IPS DF 4.7 (cell line): ENCODE measurements around the gene LPGAT1.
"Not testable (repeated sequence)": the region's sequence is repeated elsewhere in the genome, so short reads cannot be mapped to it uniquely, and the experiment has no call there.

Experiments used
- DNase-seq: peaks from one replicate; pipeline ENCODE4 v3.0.0-alpha.2; 2013; ENCODE audit warnings: low spot score; ENCODE audit errors: extremely low read depth

LPGAT1 gene, protein sequence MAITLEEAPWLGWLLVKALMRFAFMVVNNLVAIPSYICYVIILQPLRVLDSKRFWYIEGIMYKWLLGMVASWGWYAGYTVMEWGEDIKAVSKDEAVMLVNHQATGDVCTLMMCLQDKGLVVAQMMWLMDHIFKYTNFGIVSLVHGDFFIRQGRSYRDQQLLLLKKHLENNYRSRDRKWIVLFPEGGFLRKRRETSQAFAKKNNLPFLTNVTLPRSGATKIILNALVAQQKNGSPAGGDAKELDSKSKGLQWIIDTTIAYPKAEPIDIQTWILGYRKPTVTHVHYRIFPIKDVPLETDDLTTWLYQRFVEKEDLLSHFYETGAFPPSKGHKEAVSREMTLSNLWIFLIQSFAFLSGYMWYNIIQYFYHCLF

DNA sequence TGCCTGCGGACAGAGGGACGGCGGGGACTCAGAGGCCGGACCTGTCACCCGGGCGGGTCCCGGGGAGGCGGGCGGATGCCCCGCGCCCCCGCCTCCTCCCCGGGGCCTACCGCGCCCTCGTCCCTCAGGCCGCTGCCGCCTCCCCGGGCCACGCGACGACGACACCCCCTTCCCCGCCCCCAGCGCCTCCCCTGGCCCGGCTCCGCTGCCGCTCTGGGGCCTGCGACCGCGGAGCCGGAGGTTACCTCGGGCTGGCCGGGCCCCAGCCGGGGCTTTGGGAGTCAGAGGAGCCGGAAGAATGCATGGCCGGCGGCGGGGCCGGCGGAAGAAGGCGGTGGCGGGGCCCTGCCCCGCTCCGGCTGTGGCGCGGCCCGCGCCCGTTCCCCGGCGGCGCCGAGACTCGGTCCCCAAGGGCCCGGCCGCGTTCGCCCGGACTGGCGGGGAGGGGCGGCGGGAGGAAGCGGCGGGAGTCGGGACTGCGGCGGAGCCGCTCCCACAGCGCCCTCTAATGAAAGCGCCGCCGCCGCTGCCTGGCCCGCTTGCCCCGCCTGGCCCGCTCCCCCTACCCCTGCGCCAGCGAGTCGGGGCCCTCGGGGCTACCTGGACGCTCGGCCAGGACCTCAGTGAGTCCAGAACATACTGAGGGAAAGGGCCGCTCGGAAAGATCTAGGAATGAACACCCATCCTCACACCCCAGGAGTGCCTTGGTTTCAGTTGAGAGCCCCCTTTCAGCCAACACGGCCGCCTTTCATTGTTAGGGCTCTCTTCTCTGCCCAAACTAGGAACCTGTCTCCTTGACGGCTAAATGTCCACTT, at the start of gene LPGAT1:
LPGAT1 (minus strand) TSS at position 436 of the 815 bp plus-strand sequence. CDS start 1,467 bp downstream, outside the sequence.
- DNase-seq: no peak

DNA sequence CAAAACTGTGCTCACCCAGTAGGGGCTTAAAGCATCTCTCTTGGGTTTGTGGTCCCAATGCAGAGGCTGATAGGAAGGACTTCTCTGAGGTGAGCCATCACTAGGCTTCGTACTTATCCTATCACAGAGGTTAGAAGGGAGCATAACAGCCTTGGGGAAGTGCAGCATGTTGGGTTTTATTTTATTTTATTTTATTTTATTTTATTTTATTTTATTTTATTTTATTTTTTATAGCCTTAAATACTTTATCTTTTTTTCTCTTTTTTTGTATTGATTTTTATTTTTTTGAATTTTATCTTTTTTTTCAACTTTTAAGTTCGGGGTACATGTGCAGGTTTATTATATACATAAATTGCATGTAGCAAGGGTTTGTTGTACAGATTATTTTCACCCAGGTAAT, 48.9 kb upstream of the LPGAT1 start:
- no peak for DNase-seq

DNA sequence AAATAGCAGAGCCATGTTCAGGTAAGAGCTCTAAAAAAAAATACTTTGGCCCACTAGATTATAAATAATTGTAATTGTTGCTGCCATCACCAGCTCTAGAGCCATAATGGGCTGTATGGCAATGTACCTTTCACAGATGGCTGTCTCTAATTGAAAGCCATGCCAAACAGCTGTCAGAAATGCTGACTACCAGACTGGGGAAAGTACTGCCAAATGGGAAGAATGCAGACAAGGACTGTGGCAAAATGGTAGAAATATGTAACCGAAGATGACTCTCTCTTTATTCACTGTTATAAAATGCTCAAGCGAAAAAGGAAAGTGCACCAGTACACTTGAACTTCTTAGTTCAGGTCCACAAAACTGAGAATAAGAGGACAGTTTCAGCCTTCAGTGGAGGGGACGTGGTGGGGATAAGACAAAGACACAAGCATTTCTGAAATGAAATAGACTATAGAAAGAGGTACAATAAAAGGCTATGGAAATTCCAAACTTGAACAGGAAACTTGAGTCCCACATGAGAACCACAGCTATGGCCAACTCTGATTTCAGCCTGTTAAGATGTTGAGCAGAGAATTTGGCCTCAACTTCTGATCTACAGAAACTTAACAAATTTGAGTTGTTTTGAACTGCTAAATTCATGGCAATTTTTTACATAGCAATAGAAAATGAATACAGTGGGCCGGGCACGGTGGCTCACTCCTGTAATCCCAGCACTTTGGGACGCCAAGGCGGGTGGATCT, 46.5 kb upstream of the LPGAT1 start:
- DNase-seq: no peak

DNA sequence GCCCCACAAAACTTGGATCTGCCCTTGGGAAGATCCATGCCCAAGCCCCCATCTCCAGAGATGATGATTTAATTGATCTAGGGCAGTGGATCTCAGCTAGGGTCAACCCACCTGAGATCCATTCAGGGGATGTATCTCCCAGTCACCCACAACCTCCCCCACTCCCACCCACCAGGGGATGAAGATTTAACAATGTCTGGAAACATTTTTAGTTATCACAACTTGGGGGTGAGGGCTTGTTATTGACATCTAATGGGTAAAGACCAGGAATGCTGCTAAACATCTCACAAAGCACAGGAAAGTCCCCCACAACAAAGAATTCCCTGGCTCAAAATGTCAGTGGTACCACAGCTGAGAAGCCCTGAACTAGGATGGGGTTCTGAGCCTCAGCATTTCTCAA, 45.0 kb upstream of the LPGAT1 start:
- DNase-seq: no peak

DNA sequence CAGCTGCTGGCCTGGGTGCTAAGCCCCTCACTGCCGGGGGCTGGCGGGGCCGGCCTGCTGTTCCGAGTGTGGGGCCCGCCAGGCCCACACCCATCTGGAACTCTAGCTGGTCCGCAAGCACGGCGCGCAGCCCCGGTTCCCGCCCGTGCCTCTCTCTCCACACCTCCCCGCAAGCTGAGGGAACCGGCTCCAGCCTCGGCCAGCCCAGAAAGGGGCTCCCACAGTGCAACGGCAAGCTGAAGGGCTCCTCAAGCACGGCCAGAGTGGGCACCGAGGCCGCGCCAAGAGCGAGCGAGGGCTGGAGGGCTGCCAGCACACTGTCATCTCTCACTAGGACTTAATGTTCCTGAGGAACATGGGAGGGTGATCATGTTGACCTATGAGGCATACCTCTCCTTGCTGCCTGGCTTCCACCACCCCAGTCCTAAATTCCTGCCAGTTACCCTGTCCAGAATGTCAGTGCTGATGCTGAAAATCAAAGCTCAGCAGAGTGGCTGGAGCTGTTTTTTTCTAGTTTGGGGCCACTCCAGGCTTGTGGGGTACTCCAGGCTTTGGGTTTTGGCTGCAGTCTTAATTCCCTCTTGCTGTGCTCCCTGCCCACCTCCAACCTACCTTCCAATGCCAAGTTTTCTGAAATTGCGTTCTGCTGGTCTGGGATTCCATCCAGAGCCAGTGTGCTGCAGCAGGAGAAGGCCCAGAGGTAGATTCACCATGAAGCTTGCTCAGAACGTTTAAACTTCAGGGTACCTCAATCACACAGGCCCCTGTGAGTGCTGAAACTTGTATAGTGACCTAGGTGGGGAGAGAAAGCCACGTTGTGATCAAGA, 44.2 kb upstream of the LPGAT1 start:
- no peak for DNase-seq

DNA sequence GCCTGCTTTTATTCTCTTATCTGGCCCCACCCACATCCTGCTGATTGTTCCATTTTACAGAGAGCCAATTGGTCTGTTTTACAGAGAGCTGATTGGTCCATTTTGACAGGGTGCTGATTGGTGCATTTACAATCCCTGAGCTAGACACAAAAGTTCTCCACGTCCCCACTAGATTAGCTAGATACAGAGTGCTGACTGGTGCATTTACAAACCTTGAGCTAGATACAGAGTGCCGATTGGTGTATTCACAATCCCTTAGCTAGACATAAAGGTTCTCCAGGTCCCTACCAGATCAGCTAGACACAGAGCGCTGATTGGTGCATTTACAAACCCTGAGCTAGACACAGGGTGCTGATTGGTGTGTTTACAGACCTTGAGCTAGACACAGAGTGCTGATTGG, 43.2 kb upstream of the LPGAT1 start:
- not testable (repeated sequence) for DNase-seq

DNA sequence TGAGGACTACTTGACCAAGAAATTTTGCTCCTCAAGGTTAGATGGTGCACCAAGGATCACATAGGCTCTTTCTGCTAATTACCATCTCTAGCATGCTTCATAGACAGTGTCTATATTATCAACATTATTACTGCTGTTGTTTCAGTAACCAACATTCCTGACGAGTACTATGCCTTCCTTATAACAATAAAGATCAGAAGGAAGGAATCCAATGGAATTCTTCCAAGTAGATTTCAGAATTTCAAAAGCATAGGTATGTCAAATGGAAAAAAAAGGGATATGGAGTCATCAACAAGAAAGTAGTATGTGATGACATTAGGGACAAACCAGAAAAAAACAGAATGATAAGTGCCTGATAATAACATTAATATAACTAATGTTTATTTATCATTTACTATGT, 39.6 kb upstream of the LPGAT1 start:
- DNase-seq: no peak

DNA sequence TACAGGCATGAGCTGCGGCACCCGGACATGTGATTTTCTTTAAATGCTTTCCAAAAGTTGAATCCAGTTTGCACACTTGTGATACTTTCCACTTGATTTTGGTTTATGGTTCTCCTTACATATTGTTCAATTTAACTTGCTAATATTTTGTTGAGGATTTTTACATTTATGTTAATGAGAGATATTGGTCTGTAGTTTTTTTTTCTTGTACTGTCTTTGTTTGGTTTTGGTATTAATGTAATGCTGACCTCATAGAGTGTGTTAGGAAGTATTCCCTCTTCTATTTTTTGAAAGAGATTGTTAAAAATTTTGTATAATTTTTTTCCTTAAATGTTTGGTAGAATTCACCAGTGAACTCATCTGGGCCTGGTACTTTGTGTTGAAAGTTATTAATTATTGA, 34.6 kb upstream of the LPGAT1 start:
- DNase-seq: no peak

DNA sequence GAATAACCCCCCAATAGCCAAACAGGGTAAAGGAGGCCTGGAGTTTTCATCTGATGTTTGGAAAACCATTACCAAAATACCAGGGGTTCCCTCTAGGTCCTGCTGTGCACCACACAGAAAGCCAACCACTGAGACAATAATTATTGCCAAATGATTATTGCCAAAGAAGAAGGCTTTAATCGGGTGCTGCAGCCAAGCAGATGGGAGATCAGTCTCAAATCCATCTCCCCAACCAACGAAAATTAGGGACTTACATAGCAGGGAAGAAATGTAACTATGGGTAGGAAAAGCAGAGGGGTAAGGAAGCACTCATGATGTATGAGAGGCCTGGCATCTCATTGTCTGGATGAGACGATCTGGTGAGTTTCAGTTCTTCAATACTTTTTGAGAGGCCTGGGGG, 28.8 kb upstream of the LPGAT1 start:
- DNase-seq: no peak

DNA sequence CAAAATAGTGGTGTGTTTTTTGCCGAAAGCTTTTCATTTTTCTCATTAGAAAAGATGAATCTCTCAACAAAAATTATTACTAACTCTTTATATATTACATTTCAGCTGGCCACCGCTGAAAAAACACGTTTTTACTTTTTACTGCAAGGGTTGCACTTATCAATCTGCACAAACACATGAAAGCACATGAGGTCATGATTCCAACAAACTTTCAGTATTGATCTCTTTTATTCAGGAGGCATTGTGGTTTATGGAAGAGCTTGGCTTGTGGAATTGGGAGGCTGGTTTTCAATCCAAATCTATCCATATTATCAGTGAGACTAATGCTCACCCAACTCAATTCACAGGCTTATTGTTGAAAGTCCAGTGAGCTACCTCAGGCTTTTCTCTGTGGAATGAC, 20.6 kb upstream of the LPGAT1 start:
- DNase-seq: no peak

DNA sequence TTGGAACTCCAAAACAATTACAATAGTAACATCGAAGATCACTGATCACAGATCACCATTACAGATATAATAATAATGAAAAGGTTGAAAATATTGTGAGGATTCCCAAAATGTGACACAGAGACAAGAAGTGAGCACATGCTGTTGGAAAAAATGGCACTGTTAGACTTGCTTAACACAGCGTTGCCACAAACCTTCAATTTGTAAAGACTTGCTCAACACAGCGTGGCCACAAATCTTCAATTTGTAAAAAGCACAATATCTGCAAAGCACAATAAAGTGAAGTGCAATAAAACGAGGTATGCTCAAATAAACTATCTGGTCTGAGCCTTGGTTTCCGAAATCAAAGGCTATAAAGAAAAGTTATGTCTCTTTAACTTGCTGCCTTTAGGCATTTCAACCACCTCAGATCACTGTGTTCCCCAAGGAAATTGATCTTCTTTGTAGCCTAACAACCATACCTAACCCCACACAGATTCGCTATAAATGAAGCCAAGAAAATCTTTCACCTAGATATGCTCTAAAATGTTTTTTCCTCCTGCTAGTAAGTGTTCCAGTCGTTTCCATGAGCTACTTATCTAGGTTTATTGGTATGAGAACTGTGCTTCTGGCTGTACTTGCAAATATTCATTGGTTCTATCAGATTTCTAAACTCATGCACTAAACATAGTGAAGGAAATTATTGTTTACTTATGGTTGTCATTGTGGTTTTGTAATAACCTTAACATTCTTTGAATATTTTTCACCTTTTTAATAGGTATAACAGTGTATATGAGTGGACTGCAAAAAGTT, 13.1 kb upstream of the LPGAT1 start:
- no peak for DNase-seq

DNA sequence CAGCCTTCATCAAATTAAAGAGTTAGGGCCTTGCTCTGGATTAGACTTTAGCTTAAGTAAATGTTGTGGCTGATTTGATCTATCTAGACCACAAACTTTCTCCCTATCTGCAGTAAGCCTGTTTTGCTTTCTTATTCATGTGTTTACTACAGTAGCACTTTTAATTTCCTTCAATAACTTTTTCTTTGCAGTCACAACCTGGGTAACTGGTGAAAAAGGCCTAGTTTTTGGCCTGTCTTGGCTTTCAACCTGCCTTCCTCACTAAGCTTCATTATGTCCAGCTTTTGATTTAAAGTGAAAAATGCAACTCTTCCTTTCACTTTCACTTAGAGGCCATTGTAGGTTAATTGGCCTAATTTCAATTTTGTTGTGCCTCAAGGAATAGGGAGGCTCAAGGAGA, 12.5 kb upstream of the LPGAT1 start:
- DNase-seq: no peak

DNA sequence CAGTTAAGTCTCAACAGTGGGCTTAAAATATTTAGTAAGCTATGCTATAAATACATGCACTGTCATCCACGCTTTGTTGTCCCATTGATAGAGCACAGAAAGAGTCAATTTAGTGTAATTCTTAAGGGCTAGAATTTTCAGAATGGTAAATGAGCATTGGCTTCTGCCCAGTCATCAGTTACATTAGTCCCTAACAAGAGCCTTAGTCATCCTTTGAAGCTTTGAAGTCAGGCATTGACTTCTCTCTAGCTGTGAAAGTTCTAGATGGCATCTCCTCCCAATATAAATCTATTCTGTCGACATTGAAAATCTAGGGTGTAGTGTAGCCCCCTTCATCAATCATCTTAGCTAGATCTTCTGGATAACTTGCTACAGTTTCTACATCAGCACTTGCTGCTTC, 12.0 kb upstream of the LPGAT1 start:
- no peak for DNase-seq

DNA sequence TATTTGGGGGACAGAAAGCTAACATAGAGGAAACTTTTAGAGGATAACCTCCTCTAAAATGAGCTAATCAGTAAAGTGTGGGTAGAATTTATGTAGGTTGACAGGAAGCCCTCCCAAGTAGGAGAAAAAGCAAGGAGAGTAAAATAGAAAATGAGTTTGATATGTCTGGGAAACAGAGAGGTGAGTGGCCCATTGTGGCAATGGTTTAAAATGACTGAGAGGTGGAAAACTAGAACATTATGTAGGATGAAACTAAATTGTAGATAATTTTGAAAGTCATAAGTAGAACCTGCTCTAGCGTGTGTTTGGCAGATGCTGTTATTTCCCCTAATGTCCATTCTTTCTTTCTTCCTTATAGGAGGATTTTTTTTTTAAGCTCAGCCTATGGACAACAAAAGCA, 8.5 kb upstream of the LPGAT1 start:
- no peak for DNase-seq

DNA sequence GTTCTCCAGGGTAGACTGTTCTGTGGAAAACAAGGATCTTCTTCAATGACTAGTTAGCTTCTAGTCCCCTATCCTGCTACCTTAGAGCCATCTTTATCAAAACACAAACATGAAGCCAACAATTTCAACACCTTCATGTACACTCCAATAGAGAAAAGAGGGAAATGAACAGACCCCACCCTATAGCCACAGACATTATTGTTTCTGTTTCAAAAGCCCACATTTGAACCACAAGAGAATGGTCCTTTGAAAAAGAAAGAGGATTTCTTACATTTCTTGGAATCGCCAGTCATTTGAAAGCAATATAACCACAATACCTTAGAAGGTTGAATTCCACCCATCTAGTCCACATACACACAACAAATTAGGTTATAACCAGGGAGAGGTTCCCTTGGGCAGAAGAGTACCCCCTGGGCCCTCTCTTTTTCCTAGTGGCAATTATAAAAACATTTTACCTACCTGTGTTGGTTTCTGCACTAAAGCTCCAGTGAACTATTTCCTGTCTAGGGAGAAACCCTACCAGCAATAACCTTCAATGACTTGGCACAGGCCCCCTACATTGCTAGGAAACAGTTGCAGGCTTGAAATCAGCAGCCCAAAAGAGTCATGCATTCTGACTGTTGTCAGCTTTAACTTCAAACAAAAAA, 2.7 kb upstream of the LPGAT1 start:
- DNase-seq: no peak

DNA sequence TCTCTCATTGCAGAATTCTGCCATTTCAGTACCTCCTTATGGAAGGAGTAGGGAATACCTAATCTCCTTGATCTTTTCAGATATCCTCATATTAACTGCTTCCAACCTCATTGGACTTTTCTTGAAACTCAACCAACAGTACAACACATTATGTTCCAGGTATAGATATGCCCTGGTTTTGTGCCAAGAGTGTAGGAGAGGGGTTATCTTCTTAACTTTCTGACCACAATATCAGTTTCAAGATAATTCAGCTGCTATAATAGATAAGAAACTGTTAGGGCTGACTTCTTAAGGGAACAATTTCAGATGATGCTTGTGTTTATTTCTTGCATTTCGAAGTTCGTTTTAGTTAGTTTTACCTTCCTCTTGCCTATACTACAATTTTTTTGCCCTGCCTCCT, 2.1 kb upstream of the LPGAT1 start:
- DNase-seq: no peak

DNA sequence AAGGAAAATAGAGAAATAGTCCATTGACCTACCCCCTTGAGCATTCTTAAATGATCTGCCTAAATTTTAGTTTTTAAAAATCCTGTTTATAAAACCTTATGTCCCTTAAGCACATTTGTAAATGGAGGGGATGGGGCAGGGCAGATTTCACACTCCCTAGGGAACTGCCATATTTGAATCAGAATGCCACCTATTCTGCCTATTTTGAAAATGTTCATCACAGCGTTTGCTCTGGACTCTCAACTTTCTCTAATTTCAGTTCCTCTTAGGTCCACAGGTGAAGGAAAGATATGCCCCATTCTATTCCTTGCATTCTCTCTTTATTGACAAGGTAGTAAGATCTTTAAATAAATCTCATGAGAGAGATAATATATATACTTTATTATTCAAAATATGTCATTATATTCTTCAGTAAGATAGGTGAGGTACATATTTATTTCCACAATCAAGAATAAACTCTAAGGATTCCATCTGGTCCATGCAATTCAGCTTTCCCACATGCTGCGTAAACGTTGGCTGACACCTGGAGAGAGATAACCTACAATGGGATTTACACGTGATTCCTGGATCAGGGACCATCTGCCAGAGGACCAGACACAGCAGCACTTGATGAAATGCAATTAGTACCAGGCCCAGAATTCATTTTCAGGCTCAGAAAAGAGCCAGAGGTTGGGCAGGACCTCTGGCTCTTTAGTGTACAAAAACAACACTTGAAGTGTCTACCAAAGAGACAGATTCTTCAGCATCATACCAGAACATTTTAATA, 1.2 kb upstream of the LPGAT1 start:
- no peak for DNase-seq

DNA sequence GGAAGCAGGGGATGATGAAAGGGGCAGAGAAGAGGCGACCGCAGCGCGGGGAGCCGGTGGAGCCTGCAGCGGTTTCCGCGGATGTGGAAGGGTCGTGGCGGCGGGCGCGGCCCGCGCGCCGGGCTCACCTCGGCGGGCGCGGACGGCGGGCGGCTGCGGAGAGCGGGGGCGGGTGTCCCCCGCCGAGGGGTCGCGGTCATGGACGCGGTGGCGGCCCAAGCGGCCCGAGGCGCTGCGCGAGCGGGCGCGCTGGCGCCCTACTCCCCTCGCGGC, 572 bp downstream of the LPGAT1 start:
- no peak for DNase-seq

DNA sequence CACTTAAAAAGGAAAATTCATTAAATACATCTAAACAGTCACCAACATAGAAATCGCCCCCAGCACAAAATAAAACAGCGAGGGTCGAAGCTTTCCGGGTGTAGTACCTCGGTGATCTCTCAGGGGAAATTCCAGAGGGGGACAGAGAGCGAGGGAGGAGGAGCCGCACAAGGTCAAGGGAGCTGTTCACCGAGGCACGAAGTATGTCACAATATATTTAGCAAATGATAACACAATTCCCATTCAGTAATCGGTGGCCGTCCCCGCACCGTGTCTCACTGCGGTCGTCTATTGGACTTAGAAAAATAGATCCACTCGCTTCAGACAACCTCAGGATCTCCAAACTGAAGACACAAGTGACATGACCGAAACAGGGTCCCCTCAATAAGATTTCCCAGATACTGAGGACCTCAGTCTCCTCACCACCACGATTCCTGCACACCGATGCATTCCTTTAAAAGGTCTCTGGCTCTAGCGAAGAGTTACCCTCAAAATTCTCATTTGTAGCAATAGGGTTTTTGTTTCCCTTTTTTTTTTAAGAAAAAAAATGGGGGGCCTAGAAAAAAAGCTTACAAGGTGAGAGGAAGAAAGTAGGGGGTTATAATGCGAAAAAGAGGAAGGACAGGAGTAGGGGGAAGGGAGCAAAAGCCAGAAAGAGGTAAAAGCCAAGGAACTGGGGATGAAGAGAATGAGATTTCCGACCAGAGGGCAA, 1.1 kb downstream of the LPGAT1 start:
- DNase-seq: no peak
